Activated CD4-positive, CD25-positive, alpha-beta regulatory T cell (primary cell): Measurements from ENCODE around the gene ACSS2.
"Not testable (repeated sequence)": the region's sequence is repeated elsewhere in the genome, so short reads cannot be mapped to it uniquely, and the experiment has no call there.

ENCODE experiments used
- DNase-seq, 4 experiments: peaks; one replicate each; lab custom pipeline; 2025; lab: John Stamatoyannopoulos, UW

The ACSS2 gene

DNA sequence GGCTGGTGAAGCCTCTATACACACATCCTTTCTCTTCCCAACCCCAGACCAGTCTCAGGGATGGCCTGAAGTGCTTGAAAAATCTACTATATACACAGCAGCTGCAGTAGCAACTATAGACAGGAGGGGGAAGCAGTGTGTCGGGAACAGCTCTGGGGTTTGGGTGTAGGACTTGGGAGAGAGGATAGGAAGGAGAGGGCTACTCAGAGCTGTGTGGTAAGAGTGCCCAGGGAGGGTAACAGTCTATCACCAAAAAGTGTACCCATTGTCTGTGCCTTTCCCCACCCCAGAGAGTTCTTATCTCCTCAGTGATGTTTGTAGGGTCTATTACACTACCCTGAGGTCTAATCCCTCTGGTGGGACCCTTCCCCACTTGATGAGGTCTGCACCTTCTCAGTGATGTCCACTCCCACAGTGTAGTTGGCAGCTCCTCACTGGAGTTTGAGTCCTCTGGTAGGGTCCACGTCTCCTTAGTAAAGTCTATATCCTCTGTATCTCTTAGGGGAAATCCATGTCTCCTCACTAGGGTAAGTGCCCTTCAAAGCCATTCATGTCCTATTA is 2.2 kb upstream of the ACSS2 start:
- peak in 2 of 4 experiments; percentile 8 to 9 for DNase-seq

DNA sequence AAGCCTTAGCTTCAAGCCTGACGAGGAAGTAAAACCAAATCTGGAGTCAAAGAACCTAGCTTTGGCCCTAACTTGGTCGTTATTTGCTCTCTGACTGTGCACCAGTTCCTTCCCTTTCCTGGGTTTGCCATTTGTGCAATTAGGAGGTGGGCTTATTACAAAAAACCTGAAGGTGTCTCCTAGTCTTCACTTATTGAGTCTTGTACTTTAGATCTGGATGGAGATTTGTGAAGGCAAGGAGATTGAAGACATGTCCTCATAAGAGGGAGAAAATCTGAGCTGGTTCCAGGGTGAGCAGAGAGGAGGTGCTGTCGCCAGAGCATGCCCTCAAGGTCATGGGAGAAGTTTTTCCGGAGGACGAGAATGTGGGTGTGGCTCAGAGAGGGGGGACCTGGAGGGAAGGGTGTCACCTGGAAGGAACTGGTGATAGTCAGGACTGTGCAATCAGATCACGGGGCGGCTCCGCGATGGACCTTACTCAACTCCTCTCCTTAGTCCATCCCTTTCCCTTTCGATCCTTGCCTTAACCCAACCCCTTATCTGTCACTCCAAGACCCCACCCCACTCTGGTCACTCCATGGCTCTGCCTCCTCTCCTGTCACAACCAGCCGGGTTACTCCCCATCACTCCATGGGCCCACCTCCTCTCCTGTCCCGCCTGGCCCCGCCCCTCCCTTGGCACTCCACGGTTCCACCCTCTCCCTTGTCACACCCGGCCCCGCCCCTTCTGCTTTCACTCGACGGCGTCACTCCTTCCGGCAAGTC is 588 bp upstream of the ACSS2 start:
- no peak for DNase-seq

DNA sequence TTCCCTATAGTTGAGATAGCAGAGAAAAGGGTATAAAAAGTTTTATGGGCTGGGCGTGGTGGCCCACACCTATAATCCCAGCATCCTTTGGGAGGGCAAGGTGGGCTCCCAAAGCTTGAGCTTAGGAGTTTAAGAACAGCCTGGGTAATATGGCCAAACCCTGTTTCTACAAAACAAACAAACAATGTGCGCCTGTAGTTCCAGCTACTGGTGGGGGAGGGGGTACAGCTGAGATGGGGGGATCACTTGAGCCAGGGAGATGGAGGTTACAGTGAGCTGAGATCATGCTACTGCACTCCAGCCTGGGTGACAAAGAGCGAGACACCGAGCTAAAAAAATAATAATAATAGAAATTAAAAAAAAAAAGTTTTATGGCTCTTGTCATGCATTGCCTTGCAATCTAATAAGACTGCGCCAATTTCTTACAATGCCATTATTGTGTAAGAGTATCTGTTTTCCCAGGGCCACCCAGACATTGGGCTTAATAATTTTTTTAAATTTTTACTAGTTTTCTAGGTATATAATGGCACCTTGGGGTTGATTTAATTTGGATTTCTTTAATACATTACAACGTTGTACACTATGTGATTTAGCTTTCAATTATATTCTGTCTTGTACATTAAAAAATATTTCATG is 3.9 kb downstream of the ACSS2 start:
- no peak for DNase-seq

DNA sequence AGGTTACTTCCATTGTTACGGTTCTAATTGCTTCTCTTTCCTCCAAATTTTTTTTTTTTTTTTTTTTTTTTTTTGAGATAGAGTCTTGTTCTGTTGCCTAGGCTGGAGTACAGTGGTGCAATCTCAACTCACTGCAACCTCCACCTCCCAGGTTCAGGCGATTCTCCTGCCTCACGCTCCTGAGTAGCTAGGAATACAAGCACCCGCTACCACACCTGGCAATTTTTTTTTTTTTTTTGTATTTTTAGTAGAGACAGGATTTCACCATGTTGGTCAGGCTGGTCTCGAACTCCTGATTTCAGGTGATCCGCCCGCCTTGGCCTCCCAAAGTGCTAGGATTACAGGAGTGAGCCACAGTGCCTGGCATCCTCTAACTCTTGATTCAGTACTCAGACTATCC is 4.6 kb downstream of the ACSS2 start:
- DNase-seq: not testable (repeated sequence)

DNA sequence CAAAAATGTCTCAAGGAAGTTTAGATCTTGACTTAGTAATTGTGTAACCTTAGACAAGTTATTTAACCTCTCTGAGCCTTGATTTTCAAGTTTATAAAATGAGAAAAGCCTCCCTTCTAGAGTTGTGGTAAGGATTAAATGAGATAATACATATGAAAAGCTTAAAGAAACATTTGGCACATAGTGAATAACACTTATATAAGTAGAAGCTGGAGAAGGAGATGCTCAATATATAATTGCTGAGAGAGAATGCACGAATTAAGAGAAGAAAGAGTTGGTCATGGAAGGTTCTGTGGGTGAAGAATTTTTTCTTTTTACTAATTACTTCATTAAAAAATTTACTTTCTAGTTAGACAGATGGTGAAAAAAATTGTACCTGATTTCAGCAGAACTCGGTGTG is 5.3 kb downstream of the ACSS2 start:
- DNase-seq: no peak

DNA sequence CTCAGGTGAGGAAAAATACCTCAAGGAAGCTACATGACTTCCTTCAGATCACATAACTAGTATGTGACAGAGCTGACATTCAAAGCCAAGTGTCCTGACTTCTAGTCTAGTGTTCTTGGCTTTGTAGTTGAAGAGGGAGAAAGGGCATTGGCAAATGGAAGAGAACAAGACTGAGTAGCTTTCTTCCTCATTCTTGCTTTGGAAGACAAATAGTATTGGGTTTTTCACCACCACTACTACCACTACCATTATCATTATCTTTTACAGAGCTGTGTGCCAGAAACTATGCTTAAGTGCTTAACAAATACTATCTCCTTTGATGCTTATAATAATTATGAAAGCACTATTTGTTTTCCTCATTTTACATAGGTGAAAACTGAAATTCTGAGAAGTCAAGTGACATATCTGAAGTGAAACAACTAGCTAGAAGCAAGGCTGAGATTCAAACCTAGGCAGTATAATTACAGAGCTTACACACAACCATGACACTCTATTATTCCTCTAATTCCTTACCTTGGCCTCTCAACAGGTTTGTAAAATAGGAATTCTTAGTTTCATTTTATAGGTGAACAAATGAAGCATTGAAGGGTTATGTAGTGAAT is 6.8 kb downstream of the ACSS2 start:
- DNase-seq: no peak

DNA sequence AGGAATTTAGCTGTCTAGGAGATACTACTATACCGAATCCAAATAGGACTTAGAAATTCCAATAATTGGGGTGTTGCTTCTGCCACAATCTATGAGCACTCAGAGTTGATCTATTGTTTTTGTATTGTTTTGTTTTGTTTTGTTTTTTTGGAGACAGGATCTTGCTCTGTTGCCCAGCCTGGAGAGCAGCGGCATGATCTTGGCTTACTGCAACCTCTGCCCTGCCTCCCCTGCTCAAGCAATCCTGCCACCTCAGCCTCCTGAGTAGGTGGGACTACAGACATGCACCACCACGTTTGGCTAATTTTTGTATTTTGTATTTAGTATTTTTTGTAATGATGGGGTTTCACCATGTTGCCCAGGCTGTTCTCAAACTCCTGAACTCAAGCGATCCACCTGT is 7.4 kb downstream of the ACSS2 start:
- no peak for DNase-seq

DNA sequence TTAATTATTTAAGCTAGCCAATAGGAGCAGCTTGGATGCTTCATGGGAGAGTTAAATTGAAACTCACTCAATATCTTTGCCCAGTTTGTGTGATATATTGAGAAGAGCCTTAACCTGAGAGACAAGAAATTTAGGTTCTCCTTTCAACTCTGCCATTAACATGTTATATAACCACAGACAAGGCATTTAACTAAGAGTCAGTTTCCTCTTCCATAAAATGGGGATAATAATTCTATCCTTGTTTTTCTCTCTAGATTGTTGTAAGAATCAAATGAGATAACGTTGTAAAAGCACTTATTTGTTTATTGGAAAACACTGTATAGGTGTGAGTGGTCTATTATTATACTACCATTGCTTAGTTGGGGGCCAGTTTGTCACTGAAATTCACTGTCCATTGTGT is 7.8 kb downstream of the ACSS2 start:
- DNase-seq: no peak

DNA sequence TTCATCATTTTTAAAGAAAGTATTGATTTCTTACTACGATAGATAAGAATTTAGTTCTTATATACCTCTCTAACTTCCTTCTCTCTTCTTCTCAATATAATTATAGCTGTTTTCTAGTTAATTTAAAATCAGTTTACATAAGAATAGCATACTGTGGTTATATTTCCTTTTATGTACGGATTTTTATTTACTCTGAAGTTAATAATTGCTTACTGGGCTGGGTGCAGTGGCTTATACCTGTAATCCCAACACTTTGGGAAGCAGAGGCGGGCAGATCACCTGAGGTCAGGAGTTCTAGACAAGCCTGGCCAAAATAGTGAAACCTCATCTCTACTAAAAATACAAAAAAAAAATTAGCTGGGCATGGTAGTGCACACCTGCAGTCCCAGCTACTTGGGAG is 9.7 kb downstream of the ACSS2 start:
- DNase-seq: no peak

DNA sequence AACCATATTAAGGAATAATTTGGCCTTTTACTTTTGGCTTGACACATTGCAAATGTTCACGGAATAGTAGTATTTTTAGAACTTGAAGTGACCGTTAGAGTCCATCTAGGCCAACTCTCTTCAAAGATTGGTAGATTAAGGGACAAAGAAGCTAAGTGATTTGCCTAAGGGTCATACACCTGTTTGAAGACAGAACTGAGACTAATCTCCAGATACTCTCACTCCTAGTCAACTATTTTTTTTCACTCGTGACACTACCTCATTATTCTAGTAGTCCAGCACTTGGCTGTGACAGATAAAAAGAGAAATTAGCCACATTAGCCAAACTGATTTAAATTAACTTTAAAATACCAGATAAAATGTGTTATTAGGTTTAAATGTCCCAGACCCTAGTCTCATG is 10.6 kb downstream of the ACSS2 start:
- no peak for DNase-seq

DNA sequence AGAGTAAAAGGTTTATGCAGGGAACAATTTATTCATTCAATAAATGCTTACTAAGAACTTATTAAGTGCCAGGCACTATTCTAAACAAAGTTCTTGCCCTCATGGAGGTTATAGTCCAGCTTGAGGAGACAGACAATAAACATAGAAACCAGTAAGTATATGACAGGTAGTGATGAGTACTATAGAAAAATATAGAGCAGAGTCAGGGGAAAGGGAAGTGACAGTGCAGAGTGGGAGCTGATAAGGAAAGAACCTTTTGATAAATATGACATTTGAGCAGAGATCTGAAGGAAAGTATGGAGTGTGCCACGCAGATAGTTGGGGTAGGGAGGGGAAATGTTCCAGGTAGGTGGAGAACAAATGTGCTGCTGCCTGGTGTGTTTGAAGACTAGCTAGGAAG is 12.1 kb downstream of the ACSS2 start:
- no peak for DNase-seq

DNA sequence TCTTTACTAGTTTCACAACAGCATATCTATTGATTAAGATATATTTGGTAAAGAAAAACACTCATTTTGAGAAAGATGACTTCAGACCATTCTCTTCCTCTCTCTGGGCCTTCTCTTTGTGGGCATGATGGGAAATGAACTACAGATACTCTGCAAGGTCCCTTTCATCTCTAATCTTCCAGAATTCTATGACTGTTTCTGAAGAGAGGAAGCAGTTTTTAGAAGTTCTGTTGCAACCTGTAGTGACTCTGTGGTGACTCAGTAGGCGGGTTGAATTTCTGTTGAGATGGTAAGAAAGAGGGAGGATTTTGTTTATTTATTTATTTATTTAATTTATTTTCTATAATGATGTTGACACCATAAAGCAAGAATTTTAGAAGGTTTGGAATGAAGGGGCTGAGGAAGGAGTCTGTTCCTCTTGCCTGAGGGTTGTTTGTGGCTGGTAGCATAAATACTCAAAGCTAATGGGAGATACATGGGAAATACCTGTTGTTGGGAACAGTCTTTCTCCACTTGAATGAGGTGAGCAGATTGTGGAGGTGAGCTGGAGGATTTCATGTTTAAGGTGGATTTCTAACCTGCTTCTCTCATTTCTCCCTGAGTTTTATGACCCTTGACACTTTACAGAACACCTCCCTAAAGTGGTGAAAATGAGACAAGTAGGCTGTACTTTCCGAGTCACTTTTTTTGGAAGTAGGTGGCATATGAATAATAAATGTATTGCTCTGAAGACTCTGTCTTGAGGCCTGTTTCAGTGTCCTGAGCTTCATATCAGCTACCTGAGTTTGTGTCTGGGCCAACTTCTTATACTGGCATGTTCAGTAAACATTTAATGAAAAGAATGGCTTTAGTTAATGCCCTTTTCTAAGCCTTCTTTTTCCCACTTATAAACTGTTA is 15.0 kb downstream of the ACSS2 start:
- DNase-seq: no peak

DNA sequence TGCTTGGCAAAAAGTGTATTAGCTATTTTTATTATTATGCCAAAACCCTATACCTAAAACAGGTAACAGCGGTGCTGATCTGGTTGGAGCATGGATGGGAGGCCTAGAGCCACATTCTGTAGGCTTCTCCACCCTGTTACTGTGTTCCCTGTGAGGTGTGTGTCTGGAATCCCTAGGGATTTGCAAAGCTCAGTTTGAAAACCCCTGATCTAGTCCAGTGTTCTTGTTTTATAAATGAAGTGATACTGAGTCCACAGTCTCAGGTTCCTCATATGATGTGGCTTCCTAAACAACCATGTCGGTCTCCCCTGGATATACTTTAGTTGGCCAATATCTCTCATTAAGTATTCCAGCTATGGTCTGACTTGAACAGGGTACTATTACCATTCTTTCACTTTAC is 16.3 kb downstream of the ACSS2 start:
- DNase-seq: no peak

DNA sequence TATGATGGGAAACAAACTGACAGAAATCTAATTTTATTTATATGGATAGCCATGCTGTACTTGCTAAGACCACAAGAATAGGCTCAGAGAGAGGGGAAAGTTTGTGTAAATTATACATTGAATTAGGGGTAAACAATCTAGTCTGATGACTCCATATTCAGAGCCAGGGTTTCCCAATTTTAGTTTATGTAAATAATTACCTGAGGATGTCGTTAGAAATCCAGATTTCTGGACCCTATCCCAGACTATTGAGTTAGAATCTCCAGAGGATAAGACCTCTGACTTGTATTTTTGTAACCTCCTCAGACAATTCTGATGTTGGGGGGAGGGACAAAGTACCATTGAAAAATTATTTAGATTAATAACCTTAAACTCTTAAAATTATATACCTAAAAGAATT is 18.3 kb downstream of the ACSS2 start:
- DNase-seq: no peak

DNA sequence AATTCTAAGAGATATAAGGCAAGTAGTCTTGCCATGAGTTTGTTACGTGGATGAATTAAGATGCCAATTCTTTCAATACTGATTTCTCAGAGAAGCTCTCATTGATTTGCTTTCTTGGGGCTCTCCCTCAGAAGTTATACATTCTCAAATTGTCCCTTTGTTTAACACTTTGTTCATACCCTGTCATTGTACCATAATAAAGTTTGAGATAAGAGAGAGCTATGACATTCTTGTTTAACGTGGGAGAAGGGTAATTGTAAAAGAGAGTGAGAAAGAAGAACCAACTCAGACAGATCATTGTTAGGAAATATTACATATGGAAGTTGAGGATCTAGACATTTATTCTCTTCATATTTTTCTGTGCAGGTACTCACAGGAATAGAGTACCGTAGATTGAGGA is 19.1 kb downstream of the ACSS2 start:
- DNase-seq: no peak

DNA sequence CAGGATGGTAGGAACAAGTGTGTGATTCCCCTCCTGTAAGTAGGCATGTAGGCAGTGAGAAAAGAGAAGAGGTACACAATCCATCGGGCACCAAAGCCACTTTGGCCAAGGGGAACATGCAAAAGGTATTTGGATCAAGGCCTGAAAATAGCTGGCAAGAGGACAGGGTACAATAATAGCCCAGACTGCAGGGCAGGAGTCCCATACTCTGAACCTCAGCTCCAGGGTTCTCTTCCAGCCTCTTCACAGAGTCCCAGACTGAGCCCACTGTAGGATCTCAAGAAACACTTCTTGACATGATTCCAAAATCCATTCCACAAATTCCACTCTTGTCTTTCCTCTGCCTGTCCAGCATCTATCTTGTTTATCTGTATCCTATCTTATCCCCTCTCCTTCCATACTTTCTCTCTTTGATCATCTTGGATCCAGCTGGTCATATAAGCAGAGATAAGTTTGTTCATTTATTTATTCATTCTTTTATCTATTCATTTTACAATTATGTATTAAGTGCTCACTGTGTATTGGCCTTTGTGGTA is 19.7 kb downstream of the ACSS2 start:
- no peak for DNase-seq

DNA sequence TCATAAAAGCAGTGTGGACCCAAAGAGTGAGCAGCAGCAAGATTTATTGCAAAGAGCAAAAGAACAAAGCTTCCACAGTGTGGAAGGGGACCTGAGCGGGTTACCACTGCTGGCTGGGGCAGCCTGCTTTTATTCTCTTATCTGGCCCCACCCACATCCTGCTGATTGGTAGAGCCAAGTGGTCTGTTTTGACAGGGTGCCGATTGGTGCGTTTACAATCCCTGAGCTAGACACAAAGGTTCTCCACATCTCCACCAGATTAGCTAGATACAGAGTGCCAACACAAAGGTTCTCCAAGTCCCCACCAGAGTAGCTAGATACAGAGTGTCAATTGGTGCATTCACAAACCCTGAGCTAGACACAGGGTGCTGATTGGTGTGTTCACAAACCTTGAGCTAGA is 21.7 kb downstream of the ACSS2 start:
- not testable (repeated sequence) for DNase-seq

DNA sequence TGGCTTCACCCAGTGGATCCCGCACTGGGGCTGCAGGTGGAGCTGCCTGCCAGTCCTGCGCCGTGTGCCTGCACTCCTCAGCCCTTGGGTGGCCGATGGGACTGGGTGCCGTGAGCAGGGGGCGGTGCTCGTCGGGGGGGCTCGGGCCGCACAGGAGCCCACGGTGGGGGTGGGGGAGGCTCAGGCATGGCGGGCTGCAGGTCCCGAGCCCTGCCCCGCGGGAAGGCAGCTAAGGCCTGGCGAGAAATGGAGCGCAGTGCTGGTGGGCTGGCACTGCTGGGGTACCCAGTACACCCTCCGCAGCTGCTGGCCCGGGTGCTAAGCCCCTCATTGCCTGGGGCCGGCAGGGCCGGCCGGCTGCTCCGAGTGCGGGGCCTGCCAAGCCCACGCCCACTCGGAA is 22.3 kb downstream of the ACSS2 start:
- DNase-seq: not testable (repeated sequence)

DNA sequence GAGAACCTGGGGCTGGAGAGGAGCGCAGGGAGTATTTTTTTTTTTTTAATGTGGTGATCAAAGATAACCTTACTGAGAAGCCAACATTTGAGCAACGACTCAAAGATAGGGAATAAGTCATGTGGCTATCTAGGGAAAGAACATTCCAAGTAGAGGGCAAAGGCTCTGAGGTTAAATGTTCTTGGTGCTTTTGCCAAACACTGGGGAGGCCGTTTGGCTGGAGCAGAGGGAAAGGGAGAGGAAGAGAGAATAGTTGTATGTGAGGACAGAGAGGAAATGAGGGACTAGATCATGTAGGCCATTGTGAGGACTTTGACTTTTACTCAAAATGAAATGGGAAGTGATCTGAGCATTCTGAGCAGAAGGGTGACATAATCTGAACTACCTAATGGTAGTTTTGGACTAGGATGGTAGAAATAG is 27.8 kb downstream of the ACSS2 start:
- DNase-seq: no peak

DNA sequence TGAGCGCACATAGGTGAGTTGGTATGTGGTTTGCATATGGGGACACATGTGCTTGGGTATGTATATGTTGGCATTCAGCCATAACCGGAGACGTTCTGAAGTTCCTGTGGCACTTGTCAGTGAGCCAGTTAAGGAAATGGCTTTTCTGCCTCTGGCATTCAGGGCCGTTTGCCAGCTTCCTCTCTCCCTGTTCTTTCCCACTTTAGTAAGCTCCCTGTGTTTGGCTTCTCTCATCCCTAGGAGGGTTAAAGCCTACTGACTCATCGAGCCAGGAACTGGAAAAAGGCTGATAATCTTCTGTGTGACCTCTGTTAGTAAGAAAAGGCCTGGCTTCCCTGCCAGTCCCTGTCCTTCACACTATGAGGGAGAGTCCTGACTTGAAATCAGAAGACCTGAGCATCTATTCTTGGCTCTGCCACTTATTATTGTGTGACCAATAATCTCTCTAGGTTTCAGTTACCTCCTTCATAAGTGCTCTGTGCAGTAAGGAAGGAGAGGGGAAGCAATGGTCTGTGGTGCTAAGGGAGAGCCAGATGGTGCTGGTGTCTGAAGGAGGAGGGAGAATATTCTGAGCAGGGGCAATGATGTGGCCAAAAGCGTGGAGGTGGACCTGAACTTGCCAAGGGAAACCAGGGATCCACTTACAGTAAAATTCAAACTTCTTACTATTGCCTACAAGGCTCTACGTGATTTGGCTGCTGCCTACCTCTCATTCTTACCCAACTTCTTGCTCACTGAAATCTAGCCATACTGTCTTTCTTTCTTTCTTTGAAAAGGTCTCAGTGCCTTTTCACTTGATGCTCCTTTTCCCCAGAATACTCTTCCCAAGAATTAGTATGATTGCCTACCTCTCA is 31.4 kb downstream of the ACSS2 start:
- DNase-seq: no peak

DNA sequence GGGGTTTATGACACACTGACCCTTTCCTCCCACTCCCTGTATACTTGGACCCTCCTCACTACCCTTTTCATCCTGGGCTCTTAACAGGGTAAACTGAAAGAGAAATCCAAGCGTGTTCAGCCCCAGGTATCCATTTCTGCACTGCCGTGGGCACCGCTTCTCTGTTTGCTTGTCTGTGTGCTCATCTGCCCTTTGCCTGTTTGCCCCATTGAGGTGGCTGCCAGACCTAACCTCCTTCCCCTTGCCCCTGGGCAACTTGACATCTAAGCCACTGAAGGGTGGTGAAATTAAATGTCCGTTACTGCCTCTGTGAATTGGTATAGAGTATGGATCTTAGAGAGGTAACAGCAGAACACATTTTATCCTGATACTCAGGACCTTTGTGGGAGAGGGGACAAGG is 38.7 kb downstream of the ACSS2 start:
- no peak for DNase-seq
